NAMALWA (cell line): ENCODE results near the gene LIMS2.

Source experiments
- DNase-seq: peaks from one replicate; pipeline ENCODE4 v3.0.0-alpha.2; 2015; ENCODE audit warnings: low spot score

Gene LIMS2

GRCh38 chr2:127599211-127599610, 76.1 kb downstream of the LIMS2 start:
- no peak for DNase-seq

GRCh38 chr2:127598711-127599110, 76.6 kb downstream of the LIMS2 start:
- DNase-seq, result no peak

- DNase-seq, result no peak
Observed at GRCh38 chr2:127597984-127598380, 77.3 kb downstream of the LIMS2 start.

GRCh38 chr2:127597046-127597983, 78.0 kb downstream of the LIMS2 start:
- DNase-seq, result no peak

- DNase-seq, result no peak
Observed at GRCh38 chr2:127596311-127597045, 78.9 kb downstream of the LIMS2 start.

- DNase-seq, result no peak
Observed at GRCh38 chr2:127594116-127594591, 81.2 kb downstream of the LIMS2 start.

- no peak for DNase-seq
Observed at GRCh38 chr2:127593228-127594115, 81.9 kb downstream of the LIMS2 start.

GRCh38 chr2:127592761-127593227, 82.5 kb downstream of the LIMS2 start:
- no peak for DNase-seq

GRCh38 chr2:127591221-127591923, 84.0 kb downstream of the LIMS2 start:
- DNase-seq, result peak; percentile 85

GRCh38 chr2:127590386-127591190, 84.7 kb downstream of the LIMS2 start:
- DNase-seq, result no peak

- no peak for DNase-seq
Observed at GRCh38 chr2:127589841-127590240, 85.5 kb downstream of the LIMS2 start.

- DNase-seq, result no peak
Observed at GRCh38 chr2:127589358-127589757, 86.0 kb downstream of the LIMS2 start.
